HL-60 (cell line): ENCODE data around the gene UBE2QL1.

Source experiments
- DNase-seq, 2 experiments: peaks; one replicate each; pipeline ENCODE4 v3.0.0-alpha.2; 2010 to 2020; ENCODE audit warnings: low read depth in 1 of 2, low spot score in 1 of 2
- H3K27ac ChIP-seq: fragments of 250-450 bp; sonication (Bioruptor Pico); replicated peaks from 2 replicates; pipeline ENCODE4 v1.5.1; 2020; ENCODE audit warnings: mild to moderate bottlenecking, moderate library complexity
- H3K27me3 ChIP-seq: fragments of 250-450 bp; sonication (Bioruptor Pico); 2 replicates; pipeline ENCODE4 v1.5.1; 2021; ENCODE audit warnings: mild to moderate bottlenecking, moderate library complexity; ENCODE audit not compliant: insufficient read depth, poor library complexity, severe bottlenecking
- H3K4me3 ChIP-seq: replicated peaks from 2 replicates; pipeline ENCODE4 v1.5.1; 2011; ENCODE audit warnings: mild to moderate bottlenecking, control low read depth, low read length; ENCODE audit not compliant: insufficient read depth
- CTCF ChIP-seq: IDR thresholded peaks from one replicate; pipeline ENCODE4 v1.5.1; 2011; ENCODE audit warnings: low read length, control low read depth, inconsistent platforms; ENCODE audit not compliant: insufficient read depth
- GABPA ChIP-seq: IDR thresholded peaks from 2 replicates; pipeline ENCODE4 v1.6.1; 2012; ENCODE audit warnings: low read depth
- POLR2AphosphoS5 ChIP-seq: IDR thresholded peaks from 2 replicates; pipeline ENCODE4 v1.6.1; 2012; ENCODE audit warnings: low read depth
- REST ChIP-seq: IDR thresholded peaks from 2 replicates; pipeline ENCODE4 v1.6.1; 2012; ENCODE audit warnings: low read depth; ENCODE audit not compliant: insufficient replicate concordance
- SPI1 ChIP-seq: IDR thresholded peaks from 2 replicates; pipeline ENCODE4 v1.6.1; 2012; ENCODE audit warnings: low read depth, mild to moderate bottlenecking, borderline replicate concordance

Gene UBE2QL1

GRCh38 chr5:6475626-6476312 lies 27.1 kb downstream of the UBE2QL1 start:
- no peak overlapping the region for H3K27ac ChIP-seq
- no peak for DNase-seq
- no peak overlapping the region for H3K4me3 ChIP-seq
- H3K27me3 ChIP-seq: no peaks in the 10 kb centered on the region
- TF ChIP-seq SPI1 (no peak), CTCF (no peak), GABPA (no peak), REST (no peak), POLR2AphosphoS5 (no peak)

GRCh38 chr5:6476313-6476661 lies 27.6 kb downstream of the UBE2QL1 start:
- DNase-seq: no peak
- no peak for TF ChIP-seq GABPA
- TF ChIP-seq POLR2AphosphoS5: no peak
- no peak for TF ChIP-seq REST
- TF ChIP-seq SPI1: no peak
- no peak for TF ChIP-seq CTCF
- Histone ChIP-seq H3K4me3 (no peak overlapping the region), H3K27ac (no peak overlapping the region), H3K27me3 (no peaks in the 10 kb centered on the region)

GRCh38 chr5:6478793-6479192 lies 30.1 kb downstream of the UBE2QL1 start:
- TF ChIP-seq REST: no peak
- no peak for TF ChIP-seq CTCF
- TF ChIP-seq POLR2AphosphoS5: no peak
- TF ChIP-seq SPI1: no peak
- no peak for TF ChIP-seq GABPA
- no peak overlapping the region for H3K4me3 ChIP-seq
- H3K27me3 ChIP-seq: no peaks in the 10 kb centered on the region
- no peak overlapping the region for H3K27ac ChIP-seq
- no peak for DNase-seq
